Epithelial cell of proximal tubule (primary cell): ENCODE data around the gene KLRK1. TPM values are rescaled to one million over a fixed set of nuclear protein-coding genes. Genes with fewer than 3 reads are reported as not detected.
A peak's percentile ranks its signal among the peaks of the same experiment; 100 is the strongest.
"Not testable (repeated sequence)": the region's sequence is repeated elsewhere in the genome, so short reads cannot be mapped to it uniquely, and the experiment has no call there.

Experiments used
- DNase-seq: peaks from one replicate; pipeline ENCODE4 v3.0.0-alpha.2; 2011; ENCODE audit warnings: low read depth
- H3K4me3 ChIP-seq: 2 replicates; pipeline ENCODE4 v1.5.1; 2011; ENCODE audit warnings: low read depth, mild to moderate bottlenecking, low read length
- total RNA-seq: library from RNA; depleted of rRNA; stranded (reverse); fragments of >200 nt; gene quantifications from 2 replicates; pipeline ENCODE4 v1.2.3, GENCODE V29; 2015
- TF ChIP-seq, protein P1 (sequence below): conservative IDR thresholded peaks from 2 replicates; pipeline ENCODE4 v1.5.1; 2012; ENCODE audit warnings: low read depth, mild to moderate bottlenecking, low read length

Gene KLRK1
- total RNA-seq, 1 donor from 2014 or later = not detected

DNA sequence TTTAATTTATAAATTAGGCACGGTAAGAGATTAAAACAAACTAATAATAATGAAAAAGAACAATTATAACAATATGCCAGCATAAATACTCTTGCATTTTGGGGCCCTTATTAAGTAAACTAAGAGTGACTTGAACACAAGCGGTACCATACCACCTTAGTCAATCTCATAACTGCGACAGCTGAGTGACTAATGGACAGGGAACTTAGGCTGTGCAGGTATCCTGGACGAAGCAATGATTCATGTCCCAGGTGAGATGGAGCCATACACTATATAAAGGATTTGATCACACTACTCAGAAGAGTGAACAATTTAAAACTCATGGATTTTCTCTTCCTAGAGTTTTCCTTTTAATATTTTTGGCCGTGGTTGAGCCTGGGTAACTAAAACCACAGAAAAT, 15.5 kb upstream of the KLRK1 start:
- TF ChIP-seq, protein P1, sequence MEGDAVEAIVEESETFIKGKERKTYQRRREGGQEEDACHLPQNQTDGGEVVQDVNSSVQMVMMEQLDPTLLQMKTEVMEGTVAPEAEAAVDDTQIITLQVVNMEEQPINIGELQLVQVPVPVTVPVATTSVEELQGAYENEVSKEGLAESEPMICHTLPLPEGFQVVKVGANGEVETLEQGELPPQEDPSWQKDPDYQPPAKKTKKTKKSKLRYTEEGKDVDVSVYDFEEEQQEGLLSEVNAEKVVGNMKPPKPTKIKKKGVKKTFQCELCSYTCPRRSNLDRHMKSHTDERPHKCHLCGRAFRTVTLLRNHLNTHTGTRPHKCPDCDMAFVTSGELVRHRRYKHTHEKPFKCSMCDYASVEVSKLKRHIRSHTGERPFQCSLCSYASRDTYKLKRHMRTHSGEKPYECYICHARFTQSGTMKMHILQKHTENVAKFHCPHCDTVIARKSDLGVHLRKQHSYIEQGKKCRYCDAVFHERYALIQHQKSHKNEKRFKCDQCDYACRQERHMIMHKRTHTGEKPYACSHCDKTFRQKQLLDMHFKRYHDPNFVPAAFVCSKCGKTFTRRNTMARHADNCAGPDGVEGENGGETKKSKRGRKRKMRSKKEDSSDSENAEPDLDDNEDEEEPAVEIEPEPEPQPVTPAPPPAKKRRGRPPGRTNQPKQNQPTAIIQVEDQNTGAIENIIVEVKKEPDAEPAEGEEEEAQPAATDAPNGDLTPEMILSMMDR = no peak
- DNase-seq = no peak
- H3K4me3 ChIP-seq = no peak overlapping the region

DNA sequence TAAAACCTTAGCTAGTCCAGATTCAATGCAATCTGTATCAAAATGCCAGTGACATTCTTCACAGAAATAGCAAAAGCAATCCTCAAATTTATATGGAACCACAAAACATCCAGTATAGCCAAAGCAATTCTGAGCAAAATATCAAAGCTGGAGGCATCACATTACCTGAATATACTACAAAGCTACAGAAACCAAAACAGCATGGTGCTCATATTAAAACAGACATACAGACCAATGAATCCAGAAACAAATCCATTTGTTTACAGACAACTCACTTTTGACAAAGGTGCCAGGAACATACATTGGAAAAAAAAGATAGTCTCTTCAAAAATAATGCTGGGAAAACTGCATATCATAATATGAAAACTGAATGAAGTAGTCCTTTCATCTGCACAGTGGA, 15.0 kb upstream of the KLRK1 start:
- no peak for DNase-seq
- TF ChIP-seq, protein P1 = no peak
- no peak overlapping the region for H3K4me3 ChIP-seq

DNA sequence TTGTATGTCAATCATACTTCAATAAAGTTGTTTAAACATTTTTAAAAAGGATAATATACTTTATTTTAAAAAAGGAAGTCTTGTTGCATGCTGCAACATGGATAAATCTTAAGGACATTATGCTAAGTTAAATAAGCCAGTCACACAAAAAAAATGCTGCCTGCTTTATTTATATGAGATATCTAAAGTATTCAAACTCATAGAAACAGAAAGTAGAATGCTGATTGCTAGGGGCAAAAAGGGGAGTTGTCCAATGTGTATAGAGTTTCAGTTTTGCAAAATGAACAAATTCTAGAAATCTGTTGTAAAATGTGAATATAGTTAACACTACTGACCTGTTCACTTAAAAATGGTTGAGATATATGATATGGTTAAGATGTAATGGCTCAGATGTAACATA, 11.0 kb upstream of the KLRK1 start:
- TF ChIP-seq, protein P1 = no peak
- no peak overlapping the region for H3K4me3 ChIP-seq
- DNase-seq = no peak

DNA sequence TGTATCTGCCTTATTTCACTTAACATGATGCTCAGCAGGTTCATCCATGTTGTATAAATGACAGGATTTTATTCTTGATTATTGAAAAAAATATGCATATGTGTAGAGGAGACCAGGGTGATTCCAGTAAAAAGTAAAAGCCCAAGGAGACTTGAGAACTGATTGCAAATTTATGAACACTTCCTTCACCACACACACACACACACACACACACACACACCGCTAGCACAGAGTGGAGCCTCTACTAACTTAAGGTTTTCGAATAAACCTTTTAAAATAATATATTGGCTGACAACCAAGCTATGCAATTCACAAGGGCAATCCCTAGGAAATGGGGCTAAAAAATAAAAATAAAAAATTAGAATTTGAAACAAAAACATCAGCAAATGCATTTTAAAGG, 8.3 kb upstream of the KLRK1 start:
- DNase-seq = no peak
- TF ChIP-seq, protein P1 = no peak
- no peak overlapping the region for H3K4me3 ChIP-seq

DNA sequence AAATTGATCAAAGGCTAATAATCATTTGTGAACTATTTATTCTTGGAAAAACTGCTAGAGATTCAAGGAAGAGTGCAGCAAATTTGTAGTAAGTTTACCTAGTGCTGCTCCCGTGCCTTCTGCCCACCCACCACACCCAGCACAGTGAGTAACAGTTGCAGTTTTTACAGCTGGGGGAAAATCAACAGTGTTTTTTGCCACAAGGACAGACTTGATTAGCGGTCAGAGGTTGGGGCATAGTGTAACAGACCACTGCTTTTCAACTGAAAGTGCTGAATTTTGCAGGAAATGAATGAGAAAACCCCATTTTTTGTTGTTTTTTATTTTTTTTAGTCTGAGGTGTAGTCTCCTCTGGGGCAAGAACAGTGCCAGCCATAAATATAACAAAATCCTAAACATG, 7.5 kb upstream of the KLRK1 start:
- TF ChIP-seq, protein P1 = no peak
- DNase-seq = no peak
- no peak overlapping the region for H3K4me3 ChIP-seq

DNA sequence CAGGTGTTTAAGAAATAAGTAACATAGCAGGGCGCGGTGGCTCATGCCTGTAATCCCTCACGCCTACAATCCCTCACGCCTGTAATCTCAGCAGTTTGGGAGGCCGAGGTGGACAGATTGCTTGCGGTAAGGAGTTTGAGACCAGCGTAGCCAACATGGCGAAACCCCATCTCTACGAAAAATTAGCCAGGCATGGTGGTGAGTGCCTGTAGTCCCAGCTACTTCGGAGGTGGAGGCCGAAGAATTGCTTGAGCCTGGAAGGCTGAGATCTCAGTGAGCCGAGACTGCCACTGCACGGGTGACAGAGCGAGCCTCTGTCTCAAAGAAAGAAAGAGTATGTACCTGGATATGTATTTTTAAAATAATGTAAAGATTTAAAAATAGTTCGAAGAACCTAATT, 6.3 kb upstream of the KLRK1 start:
- H3K4me3 ChIP-seq, DNase-seq: not testable (repeated sequence)

DNA sequence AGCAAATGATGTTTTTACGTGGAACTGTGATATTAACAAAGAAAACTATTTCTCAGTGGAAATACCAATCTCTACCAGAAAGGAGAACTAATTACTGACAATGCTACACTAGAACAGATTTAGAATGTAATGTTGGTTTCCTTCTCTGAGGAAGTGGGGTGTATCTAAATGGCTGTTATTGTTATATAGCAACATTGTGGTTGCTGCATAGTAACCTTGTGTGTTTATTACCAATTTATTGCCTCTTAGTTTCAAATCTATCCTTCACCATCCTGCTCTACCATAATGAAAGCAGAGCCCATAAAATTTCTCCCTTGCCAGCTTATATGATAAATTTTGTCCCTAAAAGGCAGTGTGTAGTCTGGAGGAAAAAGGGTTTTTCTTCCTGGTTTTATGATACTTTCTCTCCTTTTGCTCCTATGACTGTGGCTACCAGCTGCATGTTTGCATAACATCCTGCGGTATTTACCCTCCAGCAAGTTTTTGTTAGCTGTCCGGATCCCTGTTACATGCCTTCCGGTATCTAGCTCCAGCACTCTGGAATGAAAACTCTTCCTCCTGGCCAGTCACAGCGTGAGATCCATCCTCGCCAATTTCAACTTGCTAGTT, 5.7 kb upstream of the KLRK1 start:
- TF ChIP-seq, protein P1 = no peak
- peak; percentile 6 for DNase-seq

DNA sequence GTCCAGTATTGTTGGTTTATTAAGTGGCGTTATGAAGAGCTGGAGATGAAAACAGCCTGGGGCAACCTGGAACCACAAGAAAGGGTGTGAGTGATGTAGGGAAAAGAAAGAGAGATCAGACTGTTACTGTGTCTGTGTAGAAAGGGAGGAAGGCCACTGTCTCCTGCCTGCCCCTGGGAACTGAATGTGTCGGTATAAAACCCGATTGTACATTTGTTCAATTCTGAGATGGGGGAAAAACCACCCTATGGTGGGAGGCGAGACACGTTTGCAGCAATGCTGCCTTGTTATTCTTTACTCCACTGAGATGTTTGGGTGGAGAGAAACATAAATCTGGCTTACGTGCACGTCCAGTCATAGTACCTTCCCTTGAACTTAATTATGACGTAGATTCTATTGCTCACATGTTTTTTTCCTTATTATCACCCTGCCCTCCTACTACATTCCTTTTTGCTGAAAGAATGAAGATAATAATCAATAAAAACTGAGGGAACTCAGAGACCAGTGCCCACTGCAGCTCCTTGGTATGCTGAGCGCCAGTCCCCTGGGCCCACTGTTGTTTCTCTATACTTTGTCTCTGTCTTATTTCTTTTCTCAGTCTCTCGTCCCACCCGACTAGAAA, 4.8 kb upstream of the KLRK1 start:
- not testable (repeated sequence) for DNase-seq, H3K4me3 ChIP-seq

More for the DNA sequence above, 5.7 kb upstream of the KLRK1 start:
- no peak overlapping the region for H3K4me3 ChIP-seq
